NCI-H2029 treated with DMSO at 0.1 percent for 48 hours (cell line): ENCODE measurements around the gene OR2Y1.
"Not testable (repeated sequence)": the region's sequence is repeated elsewhere in the genome, so short reads cannot be mapped to it uniquely, and the experiment has no call there.

Experiments used
- DNase-seq: peaks from one replicate; lab custom pipeline; 2025; lab: John Stamatoyannopoulos, UW

The OR2Y1 gene

GRCh38 chr5:180739271-180739670, 587 bp downstream of the OR2Y1 start:
- DNase-seq = no peak

- no peak for DNase-seq
These were observed 3.3 kb downstream of the OR2Y1 start for GRCh38 chr5:180736536-180736935.

GRCh38 chr5:180724944-180725343, 14.9 kb downstream of the OR2Y1 start:
- DNase-seq = no peak

GRCh38 chr5:180723936-180724335, 15.9 kb downstream of the OR2Y1 start:
- no peak for DNase-seq

- DNase-seq = no peak
These were observed 19.4 kb downstream of the OR2Y1 start for GRCh38 chr5:180720486-180720885.

GRCh38 chr5:180719781-180720180, 20.1 kb downstream of the OR2Y1 start:
- DNase-seq = no peak

GRCh38 chr5:180718810-180719453, 20.9 kb downstream of the OR2Y1 start:
- no peak for DNase-seq

GRCh38 chr5:180717989-180718388, 21.9 kb downstream of the OR2Y1 start:
- DNase-seq = no peak

- no peak for DNase-seq
These were observed 35.5 kb downstream of the OR2Y1 start for GRCh38 chr5:180704362-180704761.

- DNase-seq = no peak
These were observed 35.9 kb downstream of the OR2Y1 start for GRCh38 chr5:180703912-180704311.

GRCh38 chr5:180703371-180703770, 36.5 kb downstream of the OR2Y1 start:
- DNase-seq = not testable (repeated sequence)

GRCh38 chr5:180700440-180700839, 39.4 kb downstream of the OR2Y1 start:
- not testable (repeated sequence) for DNase-seq

GRCh38 chr5:180699042-180699441, 40.8 kb downstream of the OR2Y1 start:
- DNase-seq = no peak

- no peak for DNase-seq
These were observed 43.7 kb downstream of the OR2Y1 start for GRCh38 chr5:180696116-180696515.

- no peak for DNase-seq
These were observed 47.4 kb downstream of the OR2Y1 start for GRCh38 chr5:180692429-180692828.

GRCh38 chr5:180691046-180691445, 48.8 kb downstream of the OR2Y1 start:
- no peak for DNase-seq

GRCh38 chr5:180690562-180690961, 49.3 kb downstream of the OR2Y1 start:
- DNase-seq = no peak

GRCh38 chr5:180689775-180690174, 50.1 kb downstream of the OR2Y1 start:
- DNase-seq = no peak
